Measurements from ENCODE around the gene DHPS.

DNA sequence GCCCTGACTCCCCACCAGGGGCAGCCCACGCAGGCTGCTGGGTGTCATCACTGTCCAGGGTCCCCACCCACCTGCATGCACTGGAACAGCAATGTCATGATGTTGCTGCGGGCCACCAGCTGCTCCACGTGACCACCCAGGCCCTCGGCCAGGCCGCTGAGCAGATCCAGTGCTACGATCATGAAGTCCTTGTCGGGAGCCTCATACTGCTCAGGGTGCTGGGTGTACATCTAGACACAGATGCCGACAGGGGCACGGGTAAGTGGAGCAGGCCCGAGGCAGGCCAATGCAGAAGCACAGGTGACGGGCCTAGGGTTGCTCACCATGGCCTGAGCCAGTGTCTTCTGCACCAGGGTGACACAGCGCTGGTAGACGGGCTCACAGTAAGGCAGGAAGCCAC, 23.5 kb upstream of the DHPS start:
- no peak for TF ChIP-seq POLR2A (IDR thresholded peaks at IDR 0.05)
- no peak for TF ChIP-seq EP300 (IDR thresholded peaks at IDR 0.05)
- TF ChIP-seq, protein P1, sequence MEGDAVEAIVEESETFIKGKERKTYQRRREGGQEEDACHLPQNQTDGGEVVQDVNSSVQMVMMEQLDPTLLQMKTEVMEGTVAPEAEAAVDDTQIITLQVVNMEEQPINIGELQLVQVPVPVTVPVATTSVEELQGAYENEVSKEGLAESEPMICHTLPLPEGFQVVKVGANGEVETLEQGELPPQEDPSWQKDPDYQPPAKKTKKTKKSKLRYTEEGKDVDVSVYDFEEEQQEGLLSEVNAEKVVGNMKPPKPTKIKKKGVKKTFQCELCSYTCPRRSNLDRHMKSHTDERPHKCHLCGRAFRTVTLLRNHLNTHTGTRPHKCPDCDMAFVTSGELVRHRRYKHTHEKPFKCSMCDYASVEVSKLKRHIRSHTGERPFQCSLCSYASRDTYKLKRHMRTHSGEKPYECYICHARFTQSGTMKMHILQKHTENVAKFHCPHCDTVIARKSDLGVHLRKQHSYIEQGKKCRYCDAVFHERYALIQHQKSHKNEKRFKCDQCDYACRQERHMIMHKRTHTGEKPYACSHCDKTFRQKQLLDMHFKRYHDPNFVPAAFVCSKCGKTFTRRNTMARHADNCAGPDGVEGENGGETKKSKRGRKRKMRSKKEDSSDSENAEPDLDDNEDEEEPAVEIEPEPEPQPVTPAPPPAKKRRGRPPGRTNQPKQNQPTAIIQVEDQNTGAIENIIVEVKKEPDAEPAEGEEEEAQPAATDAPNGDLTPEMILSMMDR (IDR thresholded peaks at IDR 0.05): no peak
